ENCODE data around the gene BRI3. TPM values are rescaled to one million over a fixed set of nuclear protein-coding genes. Genes with fewer than 3 reads are reported as not detected.

Gene BRI3
- polyA plus RNA-seq, 1 donor (not counting 4 experiments of a cell fraction or from before 2014, with no cell fraction given): 121 TPM

- Histone ChIP-seq H3K4me3 (ENCODE audit: control insufficient read depth in 2 of 3, extremely low read depth in 1 of 3, insufficient read depth in 2 of 3, low read depth in 1 of 3, low read length in 3 of 3) (no peak overlapping the region), H3K36me3 (ENCODE audit: control insufficient read depth in 2 of 2, extremely low read depth in 1 of 2, insufficient read depth in 2 of 2, low read length in 2 of 2) (peaks cover 34 to 38% of the 10 kb centered on the region in 2 experiments), H4K20me1 (ENCODE audit: control insufficient read depth, extremely low read depth, insufficient read depth, low read length) (peaks cover 28% of the 10 kb centered on the region)
These were observed 10.2 kb downstream of the BRI3 start for GRCh38 chr7:98291717-98292116.

GRCh38 chr7:98293265-98293664 is 11.8 kb downstream of the BRI3 start:
- Histone ChIP-seq H3K4me2 (ENCODE audit: control insufficient read depth, extremely low read depth, insufficient read depth, low read depth, low read length) (no peak overlapping the region), H3K9me3 (ENCODE audit: control insufficient read depth, low read depth, low read length) (no peaks in the 10 kb centered on the region), H3K27ac (ENCODE audit: control insufficient read depth, insufficient read depth, low read length) (no peak overlapping the region), H3K9me1 (ENCODE audit: control insufficient read depth, extremely low read depth, insufficient read depth, low read length) (peaks cover 2% of the 10 kb centered on the region), H3K9ac (ENCODE audit: control insufficient read depth, extremely low read depth, insufficient read depth, low read length) (no peak overlapping the region), H2AFZ (ENCODE audit: control insufficient read depth, low read length) (no peak overlapping the region), H3K79me2 (ENCODE audit: control insufficient read depth, insufficient read depth, low read length) (peaks cover 26% of the 10 kb centered on the region), H3K36me3 (ENCODE audit: control insufficient read depth in 2 of 2, extremely low read depth in 1 of 2, insufficient read depth in 2 of 2, low read length in 2 of 2) (peaks cover 34 to 41% of the 10 kb centered on the region in 2 experiments), H3K4me3 (ENCODE audit: control insufficient read depth in 2 of 3, extremely low read depth in 1 of 3, insufficient read depth in 2 of 3, low read depth in 1 of 3, low read length in 3 of 3) (no peak overlapping the region), H3K4me1 (ENCODE audit: control insufficient read depth, extremely low read depth, insufficient read depth, low read length) (peaks cover 17% of the 10 kb centered on the region), H4K20me1 (ENCODE audit: control insufficient read depth, extremely low read depth, insufficient read depth, low read length) (peaks cover 23% of the 10 kb centered on the region), H3K27me3 (ENCODE audit: control insufficient read depth, extremely low read depth, insufficient read depth, low read length) (no peaks in the 10 kb centered on the region)
- DNase-seq (ENCODE audit: low read depth, low spot score) (no peak), FAIRE-seq (no peak)
- TF ChIP-seq CTCF (optimal IDR thresholded peaks at IDR 0.05 in 1 of 3, IDR thresholded peaks at IDR 0.05 in 1 of 3, conservative IDR thresholded peaks at IDR 0.05 in 1 of 3; ENCODE audit: extremely low read depth in 1 of 3, insufficient read depth in 2 of 3, low read length in 3 of 3): no peak
- TF ChIP-seq EZH2 (IDR thresholded peaks at IDR 0.05; ENCODE audit: low read length): no peak
- dilution Hi-C loops (cut with MboI; ENCODE audit: extremely low pct_ligation_motif_present, low sequenced_read_pairs): no loop called here

More at GRCh38 chr7:98291717-98292116, 10.2 kb downstream of the BRI3 start:
- Histone ChIP-seq H3K79me2 (ENCODE audit: control insufficient read depth, insufficient read depth, low read length) (peaks cover 34% of the 10 kb centered on the region), H2AFZ (ENCODE audit: control insufficient read depth, low read length) (no peak overlapping the region), H3K9ac (ENCODE audit: control insufficient read depth, extremely low read depth, insufficient read depth, low read length) (no peak overlapping the region), H3K9me3 (ENCODE audit: control insufficient read depth, low read depth, low read length) (no peaks in the 10 kb centered on the region), H3K27ac (ENCODE audit: control insufficient read depth, insufficient read depth, low read length) (no peak overlapping the region), H3K4me2 (ENCODE audit: control insufficient read depth, extremely low read depth, insufficient read depth, low read depth, low read length) (no peak overlapping the region), H3K27me3 (ENCODE audit: control insufficient read depth, extremely low read depth, insufficient read depth, low read length) (no peaks in the 10 kb centered on the region), H3K4me1 (ENCODE audit: control insufficient read depth, extremely low read depth, insufficient read depth, low read length) (peaks cover 32% of the 10 kb centered on the region), H3K9me1 (ENCODE audit: control insufficient read depth, extremely low read depth, insufficient read depth, low read length) (peaks cover 2% of the 10 kb centered on the region)
- dilution Hi-C loops (cut with MboI; ENCODE audit: extremely low pct_ligation_motif_present, low sequenced_read_pairs): no loop called here
- no peak for DNase-seq (ENCODE audit: low read depth, low spot score)
- FAIRE-seq: no peak
- no peak for TF ChIP-seq EZH2 (IDR thresholded peaks at IDR 0.05; ENCODE audit: low read length)
- TF ChIP-seq CTCF (optimal IDR thresholded peaks at IDR 0.05 in 1 of 3, IDR thresholded peaks at IDR 0.05 in 1 of 3, conservative IDR thresholded peaks at IDR 0.05 in 1 of 3; ENCODE audit: extremely low read depth in 1 of 3, insufficient read depth in 2 of 3, low read length in 3 of 3): peak in 2 of 3 experiments; percentile 25 to 38
